SK-N-SH (cell line): ENCODE results near the gene CCDC88C.

Experiments
- YY1 ChIP-seq: IDR thresholded peaks from 2 replicates; pipeline ENCODE4 v1.4.0; 2012; ENCODE audit warnings: low read depth, mild to moderate bottlenecking
- TF ChIP-seq, protein P1 (sequence below): fragments of 200-600 bp; sonication (generic); IDR thresholded peaks from 2 replicates; pipeline ENCODE4 v1.6.1; 2017; ENCODE audit warnings: antibody characterized with exemption, mild to moderate bottlenecking, moderate library complexity

DNA sequence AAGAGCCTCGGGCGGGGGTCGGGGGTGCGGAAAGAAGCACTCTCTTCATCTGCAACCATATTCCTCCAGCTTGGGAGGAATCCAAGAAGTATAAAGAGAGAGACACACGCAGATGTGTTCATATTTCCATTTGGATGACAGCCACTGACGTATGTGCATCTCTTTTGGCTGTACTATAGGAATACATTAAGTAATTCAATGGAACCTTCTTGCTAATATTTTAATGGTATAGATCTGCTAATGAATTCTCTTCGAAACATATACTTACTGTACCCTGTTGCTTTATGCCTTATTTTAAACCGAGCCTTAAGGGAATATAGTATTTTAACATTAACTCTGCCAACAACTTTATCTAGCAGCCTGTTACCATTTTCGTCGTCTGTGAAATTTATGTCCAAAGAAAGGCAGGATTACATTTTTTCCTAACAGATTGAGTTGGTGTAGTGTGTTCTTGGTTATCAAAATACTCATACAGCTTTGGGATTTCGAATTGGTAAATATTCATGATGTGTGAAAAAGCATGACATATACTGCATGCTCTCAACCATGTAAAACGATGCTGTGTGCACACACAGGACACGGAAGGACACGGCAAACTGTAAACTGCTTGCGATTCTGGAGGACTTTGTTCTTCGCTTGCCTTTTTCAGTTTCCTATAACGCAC, 84.5 kb downstream of the CCDC88C start:
- TF ChIP-seq YY1, result no peak
- TF ChIP-seq, protein P1, sequence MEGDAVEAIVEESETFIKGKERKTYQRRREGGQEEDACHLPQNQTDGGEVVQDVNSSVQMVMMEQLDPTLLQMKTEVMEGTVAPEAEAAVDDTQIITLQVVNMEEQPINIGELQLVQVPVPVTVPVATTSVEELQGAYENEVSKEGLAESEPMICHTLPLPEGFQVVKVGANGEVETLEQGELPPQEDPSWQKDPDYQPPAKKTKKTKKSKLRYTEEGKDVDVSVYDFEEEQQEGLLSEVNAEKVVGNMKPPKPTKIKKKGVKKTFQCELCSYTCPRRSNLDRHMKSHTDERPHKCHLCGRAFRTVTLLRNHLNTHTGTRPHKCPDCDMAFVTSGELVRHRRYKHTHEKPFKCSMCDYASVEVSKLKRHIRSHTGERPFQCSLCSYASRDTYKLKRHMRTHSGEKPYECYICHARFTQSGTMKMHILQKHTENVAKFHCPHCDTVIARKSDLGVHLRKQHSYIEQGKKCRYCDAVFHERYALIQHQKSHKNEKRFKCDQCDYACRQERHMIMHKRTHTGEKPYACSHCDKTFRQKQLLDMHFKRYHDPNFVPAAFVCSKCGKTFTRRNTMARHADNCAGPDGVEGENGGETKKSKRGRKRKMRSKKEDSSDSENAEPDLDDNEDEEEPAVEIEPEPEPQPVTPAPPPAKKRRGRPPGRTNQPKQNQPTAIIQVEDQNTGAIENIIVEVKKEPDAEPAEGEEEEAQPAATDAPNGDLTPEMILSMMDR, result no peak
